GM12892 (cell line): Measurements from ENCODE around the gene LRFN2.

Experiments
- POLR2A ChIP-seq: IDR thresholded peaks from 2 replicates; pipeline ENCODE4 v1.6.1; 2011; ENCODE audit warnings: low read depth, low read length, control low read depth
- POLR2AphosphoS5 ChIP-seq: IDR thresholded peaks from 2 replicates; pipeline ENCODE4 v1.6.1; 2011; ENCODE audit warnings: low read depth, low read length, control low read depth
- TAF1 ChIP-seq: IDR thresholded peaks from 2 replicates; pipeline ENCODE4 v1.6.1; 2011; ENCODE audit warnings: low read depth, mild to moderate bottlenecking, control low read depth, low read length, borderline replicate concordance

GRCh38 chr6:40588070-40588384 is 863 bp upstream of the LRFN2 start:
- TF ChIP-seq POLR2AphosphoS5, result no peak
- no peak for TF ChIP-seq POLR2A
- no peak for TF ChIP-seq TAF1
